ENCODE data around the gene LTB4R.

DNA sequence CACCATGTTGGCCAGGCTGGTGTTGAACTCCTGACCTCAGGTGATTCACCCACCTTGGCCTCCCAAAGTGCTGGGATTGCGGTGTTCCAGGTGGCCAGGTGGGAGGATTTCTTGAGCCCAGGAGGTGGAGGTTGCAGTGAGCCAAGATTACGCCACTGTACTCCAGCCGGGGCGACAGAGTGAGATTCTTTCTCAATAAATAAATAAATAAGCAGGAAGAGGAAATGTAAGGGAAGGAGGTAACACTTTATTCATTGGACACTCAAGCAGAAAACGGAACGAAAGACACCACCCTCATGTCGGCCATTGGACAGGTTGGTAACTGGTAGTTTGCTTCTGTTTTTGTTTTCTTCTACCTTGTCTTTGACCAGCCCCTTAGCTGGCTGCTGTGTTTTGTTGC lies 43.7 kb downstream of the LTB4R start:
- TF ChIP-seq, protein P1, sequence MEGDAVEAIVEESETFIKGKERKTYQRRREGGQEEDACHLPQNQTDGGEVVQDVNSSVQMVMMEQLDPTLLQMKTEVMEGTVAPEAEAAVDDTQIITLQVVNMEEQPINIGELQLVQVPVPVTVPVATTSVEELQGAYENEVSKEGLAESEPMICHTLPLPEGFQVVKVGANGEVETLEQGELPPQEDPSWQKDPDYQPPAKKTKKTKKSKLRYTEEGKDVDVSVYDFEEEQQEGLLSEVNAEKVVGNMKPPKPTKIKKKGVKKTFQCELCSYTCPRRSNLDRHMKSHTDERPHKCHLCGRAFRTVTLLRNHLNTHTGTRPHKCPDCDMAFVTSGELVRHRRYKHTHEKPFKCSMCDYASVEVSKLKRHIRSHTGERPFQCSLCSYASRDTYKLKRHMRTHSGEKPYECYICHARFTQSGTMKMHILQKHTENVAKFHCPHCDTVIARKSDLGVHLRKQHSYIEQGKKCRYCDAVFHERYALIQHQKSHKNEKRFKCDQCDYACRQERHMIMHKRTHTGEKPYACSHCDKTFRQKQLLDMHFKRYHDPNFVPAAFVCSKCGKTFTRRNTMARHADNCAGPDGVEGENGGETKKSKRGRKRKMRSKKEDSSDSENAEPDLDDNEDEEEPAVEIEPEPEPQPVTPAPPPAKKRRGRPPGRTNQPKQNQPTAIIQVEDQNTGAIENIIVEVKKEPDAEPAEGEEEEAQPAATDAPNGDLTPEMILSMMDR (IDR thresholded peaks at IDR 0.05; ENCODE audit: poor library complexity, severe bottlenecking) = no peak
- TF ChIP-seq TAF1 (IDR thresholded peaks at IDR 0.05; ENCODE audit: low read depth) = no peak
